Measurements from ENCODE around the gene E2F8. TPM values are rescaled to one million over a fixed set of nuclear protein-coding genes. Genes with fewer than 3 reads are reported as not detected.

The E2F8 gene
- total RNA-seq, 1 experiment from 2014 or later: 18.4 TPM

DNA sequence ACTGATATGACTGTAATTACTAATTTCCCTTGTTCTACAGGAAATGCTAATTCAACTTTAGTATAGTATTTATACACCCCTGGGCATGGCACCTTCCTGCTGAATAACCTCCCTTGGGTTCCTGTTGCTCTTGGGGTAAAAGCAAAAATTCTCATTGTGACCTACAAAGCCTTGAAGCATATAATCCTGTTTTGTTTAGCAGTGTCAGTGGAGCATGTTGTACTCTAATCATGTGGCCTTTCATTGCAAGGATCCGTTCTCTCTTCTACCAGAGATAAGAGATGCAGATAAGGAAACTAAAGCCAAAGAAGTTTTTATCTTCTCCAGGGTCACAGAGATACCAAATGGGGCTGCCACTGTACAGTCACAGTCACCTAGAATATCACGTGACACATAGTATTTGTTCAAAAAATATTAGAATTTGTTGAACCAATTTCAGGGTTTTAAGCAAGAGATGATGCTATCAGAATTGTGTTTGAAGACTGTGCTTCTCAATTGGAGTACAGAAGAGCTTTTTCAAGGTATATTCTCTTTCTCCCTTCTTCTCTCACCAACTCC lies 64.0 kb downstream of the E2F8 start:
- DNase-seq (ENCODE audit: low read depth, low spot score): no peak
- ChIA-PET RAD21 (ENCODE audit: low non-redundant PET in 1 of 2, low total read pairs in 2 of 2, uncharacterized antibody in 2 of 2, unreplicated experiment in 2 of 2) (no interaction called here), CTCF (no interaction called here), POLR2A (no interaction called here)
- no TSS peak for BruUV-seq (replicated peaks)
- Histone ChIP-seq H3K79me2 (ENCODE audit: insufficient read depth, low read length) (no peaks in the 10 kb centered on the region), H3K27me3 (ENCODE audit: insufficient read depth, low read length) (no peaks in the 10 kb centered on the region), H4K20me1 (ENCODE audit: insufficient read depth) (no peaks in the 10 kb centered on the region), H3K4me2 (ENCODE audit: low read length) (no peak overlapping the region), H3K9me3 (ENCODE audit: control insufficient read depth in 1 of 2, insufficient read depth in 1 of 2, low read depth in 1 of 2, low read length in 2 of 2) (no peaks in the 10 kb centered on the region), H3K4me1 (ENCODE audit: control insufficient read depth in 1 of 2, insufficient read depth in 2 of 2, low read length in 2 of 2) (no peaks in the 10 kb centered on the region), H2AFZ (ENCODE audit: low read depth, low read length, poor library complexity, severe bottlenecking) (no peak overlapping the region), H3K9ac (ENCODE audit: low read length) (no peak overlapping the region), H3K27ac (ENCODE audit: low read depth, low read length) (no peak overlapping the region), H3K36me3 (ENCODE audit: control insufficient read depth in 1 of 2, insufficient read depth in 2 of 2, low read length in 2 of 2) (peaks cover 2 to 4% of the 10 kb centered on the region in 2 experiments; a peak in 1 of 4 replicates), H3K9me2 (ENCODE audit: insufficient read depth) (no peaks in the 10 kb centered on the region), H3K4me3 (replicated peaks in 1 of 2; ENCODE audit: low read depth in 1 of 2, low read length in 2 of 2) (no peak overlapping the region)
- ATAC-seq: no peak
- intact Hi-C loops (cut with micrococcal nuclease): no loop called here
- TF ChIP-seq ZNF274 (IDR thresholded peaks at IDR 0.05; ENCODE audit: low read depth, low read length): no peak
- no peak for TF ChIP-seq ELF1 (IDR thresholded peaks at IDR 0.05; ENCODE audit: borderline replicate concordance, low read depth)
- TF ChIP-seq, protein P1, sequence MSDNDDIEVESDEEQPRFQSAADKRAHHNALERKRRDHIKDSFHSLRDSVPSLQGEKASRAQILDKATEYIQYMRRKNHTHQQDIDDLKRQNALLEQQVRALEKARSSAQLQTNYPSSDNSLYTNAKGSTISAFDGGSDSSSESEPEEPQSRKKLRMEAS (IDR thresholded peaks at IDR 0.05): no peak
- no peak for TF ChIP-seq SRF (IDR thresholded peaks at IDR 0.05; ENCODE audit: low read depth)
- TF ChIP-seq, protein P2, sequence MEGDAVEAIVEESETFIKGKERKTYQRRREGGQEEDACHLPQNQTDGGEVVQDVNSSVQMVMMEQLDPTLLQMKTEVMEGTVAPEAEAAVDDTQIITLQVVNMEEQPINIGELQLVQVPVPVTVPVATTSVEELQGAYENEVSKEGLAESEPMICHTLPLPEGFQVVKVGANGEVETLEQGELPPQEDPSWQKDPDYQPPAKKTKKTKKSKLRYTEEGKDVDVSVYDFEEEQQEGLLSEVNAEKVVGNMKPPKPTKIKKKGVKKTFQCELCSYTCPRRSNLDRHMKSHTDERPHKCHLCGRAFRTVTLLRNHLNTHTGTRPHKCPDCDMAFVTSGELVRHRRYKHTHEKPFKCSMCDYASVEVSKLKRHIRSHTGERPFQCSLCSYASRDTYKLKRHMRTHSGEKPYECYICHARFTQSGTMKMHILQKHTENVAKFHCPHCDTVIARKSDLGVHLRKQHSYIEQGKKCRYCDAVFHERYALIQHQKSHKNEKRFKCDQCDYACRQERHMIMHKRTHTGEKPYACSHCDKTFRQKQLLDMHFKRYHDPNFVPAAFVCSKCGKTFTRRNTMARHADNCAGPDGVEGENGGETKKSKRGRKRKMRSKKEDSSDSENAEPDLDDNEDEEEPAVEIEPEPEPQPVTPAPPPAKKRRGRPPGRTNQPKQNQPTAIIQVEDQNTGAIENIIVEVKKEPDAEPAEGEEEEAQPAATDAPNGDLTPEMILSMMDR (IDR thresholded peaks at IDR 0.05 in 2 of 3, conservative IDR thresholded peaks at IDR 0.05 in 1 of 3; ENCODE audit: borderline replicate concordance in 1 of 3, insufficient read depth in 1 of 3, low read depth in 2 of 3, low read length in 2 of 3): no peak
- TF ChIP-seq ZFX (IDR thresholded peaks at IDR 0.05): no peak
- TF ChIP-seq RAD21 (IDR thresholded peaks at IDR 0.05; ENCODE audit: low read depth): no peak

Other genes with a start within 250 kb of the E2F8 start
- gene MRGPRX2, start 180.2 kb downstream of the E2F8 start, total RNA-seq (2021; ENCODE audit: unreplicated experiment): not detected
- 21.8 TPM for gene ZDHHC13, start 123.8 kb downstream of the E2F8 start, total RNA-seq (2021; ENCODE audit: unreplicated experiment)
- gene CSRP3, start 39.0 kb downstream of the E2F8 start, total RNA-seq (2021; ENCODE audit: unreplicated experiment): not detected

Data from HCT116 (cell line).